Ectodermal cell (in vitro differentiated cells): ENCODE data around the gene CTAGE1. TPM values are rescaled to one million over a fixed set of nuclear protein-coding genes. Genes with fewer than 3 reads are reported as not detected.

Experiments
- H3K27ac ChIP-seq: 2 replicates; pipeline ENCODE4 v1.7.0; 2013; ENCODE audit warnings: mild to moderate bottlenecking, low read depth, low read length; ENCODE audit not compliant: insufficient read depth, poor library complexity, severe bottlenecking
- H3K27me3 ChIP-seq: 2 replicates; pipeline ENCODE4 v1.7.0; 2013; ENCODE audit warnings: mild to moderate bottlenecking, low read length; ENCODE audit not compliant: insufficient read depth, control insufficient read depth, poor library complexity, severe bottlenecking
- H3K36me3 ChIP-seq: one replicate; pipeline ENCODE4 v1.7.0; 2013; ENCODE audit warnings: low read length; ENCODE audit not compliant: control insufficient read depth, insufficient read depth
- H3K4me1 ChIP-seq: one replicate; pipeline ENCODE4 v1.7.0; 2013; ENCODE audit warnings: low read length; ENCODE audit not compliant: control insufficient read depth, insufficient read depth
- H3K4me3 ChIP-seq: 2 replicates; pipeline ENCODE4 v1.7.0; 2013; ENCODE audit warnings: low read depth, low read length, control low read depth; ENCODE audit not compliant: insufficient read depth
- H3K9me3 ChIP-seq: 2 replicates; pipeline ENCODE4 v1.7.0; 2013; ENCODE audit warnings: mild to moderate bottlenecking, low read length, moderate library complexity; ENCODE audit not compliant: control insufficient read depth
- WGBS, 2 experiments: methylation state at CpG; one replicate each; pipeline ENCODE4 v1.1.7; 2013; ENCODE audit warnings: missing lambda C conversion rate in 2 of 2; 5-methylcytosine and 5-hydroxymethylcytosine counted together
- polyA plus RNA-seq, 4 experiments: library from polyadenylated mRNA; stranded (reverse); fragments of 50-300 nt; gene quantifications; one replicate each; pipeline ENCODE4 v1.2.3, GENCODE V29; 2013

Gene CTAGE1
- polyA plus RNA-seq (2013, experiment 1 of 4): not detected
- polyA plus RNA-seq (2013, experiment 2 of 4): not detected
- polyA plus RNA-seq (2013, experiment 3 of 4): not detected
- polyA plus RNA-seq (2013, experiment 4 of 4): 0.04 TPM

GRCh38 chr18:22417496-22418188, at the start of gene CTAGE1:
TSS of gene CTAGE1 (minus strand) at chr18:22417915. CDS start at chr18:22417811, 104 bp downstream.
- 89 to 93% methylated on average over 24 of the region's 24 CpGs for WGBS, 2 experiments
- no peak within 1 kb of the TSS for H3K27ac ChIP-seq
- no peaks in the 10 kb centered on the region for H3K36me3 ChIP-seq
- no peaks in the 10 kb centered on the region for H3K4me1 ChIP-seq
- H3K27me3 ChIP-seq: no peaks in the 10 kb centered on the region
- H3K9me3 ChIP-seq: no peaks in the 10 kb centered on the region
- H3K4me3 ChIP-seq: no peak within 1 kb of the TSS

- no peaks in the 10 kb centered on the region for H3K36me3 ChIP-seq
- H3K4me3 ChIP-seq: no peak overlapping the region
- peaks cover 7% of the 10 kb centered on the region for H3K4me1 ChIP-seq
- no peak overlapping the region for H3K27ac ChIP-seq
- H3K9me3 ChIP-seq: no peaks in the 10 kb centered on the region
- WGBS, 2 experiments: 82 to 89% methylated on average over 3 of the region's 3 CpGs
- no peaks in the 10 kb centered on the region for H3K27me3 ChIP-seq
Observed at GRCh38 chr18:22466608-22467395, 49.1 kb upstream of the CTAGE1 start.

- WGBS, 2 experiments: 73 to 76% methylated on average over 3 of the region's 3 CpGs
- Histone ChIP-seq H3K4me3 (no peak overlapping the region), H3K27ac (no peak overlapping the region), H3K9me3 (no peaks in the 10 kb centered on the region), H3K27me3 (no peaks in the 10 kb centered on the region), H3K36me3 (no peaks in the 10 kb centered on the region), H3K4me1 (peaks cover 7% of the 10 kb centered on the region)
Observed at GRCh38 chr18:22465859-22466457, 48.2 kb upstream of the CTAGE1 start.

GRCh38 chr18:22463076-22463475, 45.4 kb upstream of the CTAGE1 start:
- H3K9me3 ChIP-seq: no peaks in the 10 kb centered on the region
- H3K27ac ChIP-seq: no peak overlapping the region
- WGBS, 2 experiments: 72 to 79% methylated on average over 5 of the region's 5 CpGs
- no peaks in the 10 kb centered on the region for H3K27me3 ChIP-seq
- no peak overlapping the region for H3K4me3 ChIP-seq
- H3K4me1 ChIP-seq: peaks cover 7% of the 10 kb centered on the region
- H3K36me3 ChIP-seq: no peaks in the 10 kb centered on the region

GRCh38 chr18:22459491-22459890, 41.8 kb upstream of the CTAGE1 start:
- H3K27ac ChIP-seq: no peak overlapping the region
- H3K36me3 ChIP-seq: no peaks in the 10 kb centered on the region
- 90 to 100% methylated on average over 1 to 2 of the region's 2 CpGs for WGBS, 2 experiments
- H3K9me3 ChIP-seq: no peaks in the 10 kb centered on the region
- no peak overlapping the region for H3K4me3 ChIP-seq
- no peaks in the 10 kb centered on the region for H3K27me3 ChIP-seq
- H3K4me1 ChIP-seq: peaks cover 9% of the 10 kb centered on the region

- Histone ChIP-seq H3K27ac (no peak overlapping the region), H3K36me3 (no peaks in the 10 kb centered on the region), H3K9me3 (no peaks in the 10 kb centered on the region), H3K27me3 (no peaks in the 10 kb centered on the region), H3K4me1 (peaks cover 9% of the 10 kb centered on the region), H3K4me3 (no peak overlapping the region)
- 86% methylated on average over 7 to 8 of the region's 8 CpGs for WGBS, 2 experiments
Observed at GRCh38 chr18:22457524-22457923, 39.8 kb upstream of the CTAGE1 start.

GRCh38 chr18:22456547-22456946, 38.8 kb upstream of the CTAGE1 start:
- Histone ChIP-seq H3K4me1 (peaks cover 9% of the 10 kb centered on the region), H3K9me3 (no peaks in the 10 kb centered on the region), H3K27ac (no peak overlapping the region), H3K27me3 (no peaks in the 10 kb centered on the region), H3K36me3 (no peaks in the 10 kb centered on the region), H3K4me3 (no peak overlapping the region)
- WGBS, 2 experiments: 76 to 77% methylated on average over 6 of the region's 6 CpGs

- WGBS, 2 experiments: 75 to 83% methylated on average over 6 of the region's 6 CpGs
- no peak overlapping the region for H3K27ac ChIP-seq
- no peaks in the 10 kb centered on the region for H3K36me3 ChIP-seq
- H3K4me3 ChIP-seq: no peak overlapping the region
- no peaks in the 10 kb centered on the region for H3K27me3 ChIP-seq
- no peaks in the 10 kb centered on the region for H3K9me3 ChIP-seq
- H3K4me1 ChIP-seq: peaks cover 9% of the 10 kb centered on the region
Observed at GRCh38 chr18:22456116-22456480, 38.4 kb upstream of the CTAGE1 start.

GRCh38 chr18:22455425-22456115, 37.9 kb upstream of the CTAGE1 start:
- no peaks in the 10 kb centered on the region for H3K27me3 ChIP-seq
- H3K9me3 ChIP-seq: no peaks in the 10 kb centered on the region
- H3K27ac ChIP-seq: no peak overlapping the region
- H3K4me3 ChIP-seq: no peak overlapping the region
- H3K36me3 ChIP-seq: no peaks in the 10 kb centered on the region
- peaks cover 9% of the 10 kb centered on the region for H3K4me1 ChIP-seq
- WGBS, 2 experiments: 85 to 87% methylated on average over 3 of the region's 3 CpGs
